Liver (tissue), 9 donors: Measurements from ENCODE around the gene IFRD2. TPM values are rescaled to one million over a fixed set of nuclear protein-coding genes. Genes with fewer than 3 reads are reported as not detected.

Experiments
- DNase-seq: peaks from one replicate; pipeline ENCODE4 v3.0.0-alpha.2; 2017; ENCODE audit warnings: low spot score
- H3K27ac ChIP-seq, 2 donors: one replicate each; pipeline ENCODE4 v1.7.0; 2013; ENCODE audit warnings: inconsistent platforms in 2 of 2, low read length in 2 of 2, control low read depth in 1 of 2, low read depth in 1 of 2, mild to moderate bottlenecking in 1 of 2
- H3K27me3 ChIP-seq, 4 donors: one replicate each; pipeline versions ENCODE4 v1.6.1 to v1.7.0; 2013; ENCODE audit warnings: low read length in 3 of 4, inconsistent platforms in 1 of 4, mild to moderate bottlenecking in 1 of 4, moderate library complexity in 1 of 4; ENCODE audit not compliant: control insufficient read depth in 4 of 4, insufficient read depth in 4 of 4
- H3K36me3 ChIP-seq, 4 donors: one replicate each; pipeline versions ENCODE4 v1.6.1 to v1.7.0; 2013; ENCODE audit warnings: low read length in 3 of 4, mild to moderate bottlenecking in 3 of 4, low read depth in 1 of 4, moderate library complexity in 1 of 4; ENCODE audit not compliant: control insufficient read depth in 4 of 4, insufficient read depth in 3 of 4
- H3K4me1 ChIP-seq, 4 donors: one replicate each; pipeline versions ENCODE4 v1.6.1 to v1.7.0; 2013; ENCODE audit warnings: low read length in 3 of 4, mild to moderate bottlenecking in 3 of 4, moderate library complexity in 1 of 4; ENCODE audit not compliant: control insufficient read depth in 4 of 4, insufficient read depth in 4 of 4
- H3K4me3 ChIP-seq, 3 donors: one replicate each; pipeline versions ENCODE4 v1.6.1 to v1.7.0; 2013; ENCODE audit warnings: low read length in 3 of 3, control low read depth in 1 of 3, low read depth in 1 of 3, mild to moderate bottlenecking in 1 of 3
- H3K9ac ChIP-seq, 2 donors: one replicate each; pipeline ENCODE4 v1.7.0; 2013; ENCODE audit warnings: low read length in 2 of 2, mild to moderate bottlenecking in 2 of 2, moderate library complexity in 2 of 2, control low read depth in 1 of 2, low read depth in 1 of 2
- H3K9me3 ChIP-seq, 4 donors: one replicate each; pipeline versions ENCODE4 v1.6.1 to v1.7.0; 2013; ENCODE audit warnings: low read length in 3 of 4; ENCODE audit not compliant: control insufficient read depth in 4 of 4
- ATF3 ChIP-seq: IDR thresholded peaks from 2 replicates; pipeline ENCODE4 v1.6.1; 2016; ENCODE audit warnings: antibody characterized with exemption
- CTCF ChIP-seq: fragments of 150-350 bp; IDR thresholded peaks from 2 replicates; pipeline ENCODE4 v1.5.1; 2017; ENCODE audit warnings: improper control_type of control experiment, low read depth, low read length; ENCODE audit not compliant: missing input control
- EGR1 ChIP-seq, 2 donors: IDR thresholded peaks; 2 replicates each; pipeline ENCODE4 v1.6.1; 2016 to 2018; ENCODE audit warnings: antibody characterized with exemption in 2 of 2, low read depth in 2 of 2
- FOXA1 ChIP-seq: IDR thresholded peaks from 2 replicates; pipeline ENCODE4 v1.6.1; 2016; ENCODE audit warnings: antibody characterized with exemption
- FOXA2 ChIP-seq: IDR thresholded peaks from 2 replicates; pipeline ENCODE4 v1.6.1; 2016; ENCODE audit warnings: antibody characterized with exemption
- GABPA ChIP-seq, 2 donors: IDR thresholded peaks in 1 of 2; conservative IDR thresholded peaks in 1 of 2; 2 replicates each; pipeline ENCODE4 v1.6.1; 2016; ENCODE audit warnings: antibody characterized with exemption in 2 of 2, mild to moderate bottlenecking in 1 of 2, moderate library complexity in 1 of 2
- HNF4A ChIP-seq, 2 donors: conservative IDR thresholded peaks; 2 replicates each; pipeline ENCODE4 v1.6.1; 2016; ENCODE audit warnings: antibody characterized with exemption in 2 of 2, mild to moderate bottlenecking in 2 of 2
- HNF4G ChIP-seq: IDR thresholded peaks from 2 replicates; pipeline ENCODE4 v1.6.1; 2016; ENCODE audit warnings: antibody characterized with exemption
- JUND ChIP-seq, 2 donors: IDR thresholded peaks; 2 replicates each; pipeline ENCODE4 v1.6.1; 2016; ENCODE audit warnings: antibody characterized with exemption in 2 of 2
- MAX ChIP-seq: IDR thresholded peaks from 2 replicates; pipeline ENCODE4 v1.6.1; 2016; ENCODE audit warnings: antibody characterized with exemption
- NR2F2 ChIP-seq: IDR thresholded peaks from 2 replicates; pipeline ENCODE4 v1.6.1; 2016; ENCODE audit warnings: antibody characterized with exemption
- RAD21 ChIP-seq, 2 donors: IDR thresholded peaks; 2 replicates each; pipeline ENCODE4 v1.6.1; 2016; ENCODE audit warnings: antibody characterized with exemption in 2 of 2, mild to moderate bottlenecking in 2 of 2
- REST ChIP-seq: IDR thresholded peaks from 2 replicates; pipeline ENCODE4 v1.6.1; 2016; ENCODE audit warnings: antibody characterized with exemption, mild to moderate bottlenecking
- RXRA ChIP-seq, 2 donors: IDR thresholded peaks; 2 replicates each; pipeline ENCODE4 v1.6.1; 2017 to 2018; ENCODE audit warnings: antibody characterized with exemption in 2 of 2, mild to moderate bottlenecking in 1 of 2
- SP1 ChIP-seq: IDR thresholded peaks from 2 replicates; pipeline ENCODE4 v1.6.1; 2018; ENCODE audit warnings: antibody characterized with exemption, mild to moderate bottlenecking
- TAF1 ChIP-seq: conservative IDR thresholded peaks from 2 replicates; pipeline ENCODE4 v1.6.1; 2016; ENCODE audit warnings: antibody characterized with exemption, mild to moderate bottlenecking
- YY1 ChIP-seq: IDR thresholded peaks from 2 replicates; pipeline ENCODE4 v1.6.1; 2016; ENCODE audit warnings: antibody characterized with exemption, mild to moderate bottlenecking
- ZBTB33 ChIP-seq: IDR thresholded peaks from 2 replicates; pipeline ENCODE4 v1.6.1; 2016; ENCODE audit warnings: antibody characterized with exemption
- WGBS: extraction: QIAGEN DNeasy Blood & Tissue Kit; methylation state at CpG from one replicate; pipeline ENCODE4 v1.1.7; 2013; 5-methylcytosine and 5-hydroxymethylcytosine counted together
- polyA plus RNA-seq, 2 donors: library from polyadenylated mRNA; stranded (reverse) in 1 of 2; unstranded in 1 of 2; fragments of 200-250 nt in 1 of 2; fragments of >200 nt in 1 of 2; fragmentation: Nextera tagmentation in 1 of 2; extraction: Ambion mirVana in 1 of 2; gene quantifications; one replicate each; pipeline versions ENCODE4 v1.2.1 to v1.2.3, GENCODE V29; 2013 to 2015
- total RNA-seq, 2 donors: library from RNA; depleted of rRNA; stranded (reverse); fragments of >200 nt; gene quantifications; one replicate each; pipeline ENCODE4 v1.2.3, GENCODE V29; 2014
- donor health status: healthy.
- donor health status: healthy.
- donor health status: healthy.
- donor health status: healthy.
- donor health status: healthy.

Gene IFRD2
- total and polyA plus RNA-seq, 4 donors: 55.7 to 91.2 (median 63.2) TPM

DNA sequence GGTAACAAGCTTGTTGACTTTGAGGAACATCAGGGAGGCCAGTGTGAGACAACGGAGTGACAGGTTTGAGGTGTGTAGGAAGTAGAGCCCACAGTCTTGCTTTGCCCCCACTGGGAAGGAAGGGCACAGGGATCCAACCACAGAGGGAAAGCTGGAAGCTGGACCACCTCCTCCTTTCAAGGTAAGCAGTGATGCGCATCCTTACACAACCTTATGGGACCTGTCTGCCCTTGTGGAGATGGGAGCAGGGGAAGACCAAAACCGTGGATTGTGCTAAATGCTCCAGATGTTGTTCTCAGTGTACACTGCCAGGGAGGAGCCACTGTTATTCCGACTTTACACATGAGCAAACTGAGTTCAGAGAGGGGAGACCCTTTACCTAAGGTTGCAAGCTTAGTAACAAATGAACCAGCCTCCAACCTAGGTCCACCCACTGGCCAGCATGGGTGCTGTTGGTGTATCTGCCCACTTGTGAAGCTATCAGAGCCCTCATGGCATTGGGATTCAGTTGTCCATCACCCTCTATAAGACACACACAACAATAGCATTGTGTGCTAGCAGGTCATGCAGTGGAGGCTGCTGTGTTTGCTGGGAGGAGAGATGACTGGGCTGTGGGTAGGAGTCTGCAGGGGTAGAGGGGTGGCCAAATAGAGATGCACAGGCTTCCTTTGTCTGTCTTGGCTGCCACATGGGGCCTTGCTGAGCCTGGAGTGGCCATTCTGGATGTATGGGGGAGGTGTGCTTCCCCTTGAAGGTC, 13.9 kb downstream of the IFRD2 start:
- no peaks in the 10 kb centered on the region for H3K9me3 ChIP-seq
- no peak overlapping the region for H3K9ac ChIP-seq
- H3K27me3 ChIP-seq: peaks cover 0 to 2% (median 0%) of the 10 kb centered on the region in 4 donors
- DNase-seq: no peak
- no peak overlapping the region for H3K27ac ChIP-seq
- WGBS: 86% methylated on average over 4 of the region's 4 CpGs
- no peak for TF ChIP-seq SP1
- no peak for TF ChIP-seq HNF4A (conservative IDR thresholded peaks at IDR 0.05)
- TF ChIP-seq NR2F2: no peak
- TF ChIP-seq MAX: no peak
- no peak for TF ChIP-seq REST
- no peak for TF ChIP-seq GABPA (IDR thresholded peaks at IDR 0.05 in 1 of 2, conservative IDR thresholded peaks at IDR 0.05 in 1 of 2)
- no peak for TF ChIP-seq FOXA2
- no peak for TF ChIP-seq CTCF
- TF ChIP-seq ATF3: no peak
- TF ChIP-seq ZBTB33: no peak
- TF ChIP-seq EGR1 (IDR thresholded peaks at IDR 0.05; ENCODE audit: low read depth in 2 of 2): no peak
- TF ChIP-seq TAF1: no peak
- no peak for TF ChIP-seq RXRA (IDR thresholded peaks at IDR 0.05)
- TF ChIP-seq FOXA1: no peak
- no peak for TF ChIP-seq RAD21 (IDR thresholded peaks at IDR 0.05)
- TF ChIP-seq HNF4G: no peak
- TF ChIP-seq JUND (IDR thresholded peaks at IDR 0.05): no peak
- TF ChIP-seq YY1: no peak
- no peaks in the 10 kb centered on the region for H3K36me3 ChIP-seq
- H3K4me3 ChIP-seq: no peak overlapping the region
- H3K4me1 ChIP-seq: peaks cover 2 to 30% (median 10%) of the 10 kb centered on the region in 4 donors
